Measurements from ENCODE around the gene SORBS2.
"Not testable (repeated sequence)": the region's sequence is repeated elsewhere in the genome, so short reads cannot be mapped to it uniquely, and the experiment has no call there.

The SORBS2 gene

DNA sequence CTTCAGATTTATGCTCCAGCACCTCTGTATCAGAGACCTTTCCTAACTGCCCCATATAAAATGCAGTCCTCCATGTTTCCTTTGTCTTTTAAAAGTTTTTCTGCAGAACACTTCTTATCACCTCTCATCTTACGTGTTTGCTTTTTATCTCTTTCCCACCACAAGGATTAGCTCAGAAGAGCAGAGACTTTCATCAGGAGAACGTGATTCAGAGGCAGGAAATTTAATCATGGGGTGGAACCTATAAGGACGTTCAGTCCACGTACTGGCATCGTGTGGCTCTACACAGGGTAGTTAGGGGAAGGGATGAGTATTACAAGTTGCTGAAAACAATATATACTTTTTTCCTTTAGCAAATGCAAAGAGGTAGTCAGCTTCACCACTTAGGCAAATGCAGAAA lies 98.7 kb downstream of the SORBS2 start:
- no peak for DNase-seq (ENCODE audit: low read depth, low spot score)

DNA sequence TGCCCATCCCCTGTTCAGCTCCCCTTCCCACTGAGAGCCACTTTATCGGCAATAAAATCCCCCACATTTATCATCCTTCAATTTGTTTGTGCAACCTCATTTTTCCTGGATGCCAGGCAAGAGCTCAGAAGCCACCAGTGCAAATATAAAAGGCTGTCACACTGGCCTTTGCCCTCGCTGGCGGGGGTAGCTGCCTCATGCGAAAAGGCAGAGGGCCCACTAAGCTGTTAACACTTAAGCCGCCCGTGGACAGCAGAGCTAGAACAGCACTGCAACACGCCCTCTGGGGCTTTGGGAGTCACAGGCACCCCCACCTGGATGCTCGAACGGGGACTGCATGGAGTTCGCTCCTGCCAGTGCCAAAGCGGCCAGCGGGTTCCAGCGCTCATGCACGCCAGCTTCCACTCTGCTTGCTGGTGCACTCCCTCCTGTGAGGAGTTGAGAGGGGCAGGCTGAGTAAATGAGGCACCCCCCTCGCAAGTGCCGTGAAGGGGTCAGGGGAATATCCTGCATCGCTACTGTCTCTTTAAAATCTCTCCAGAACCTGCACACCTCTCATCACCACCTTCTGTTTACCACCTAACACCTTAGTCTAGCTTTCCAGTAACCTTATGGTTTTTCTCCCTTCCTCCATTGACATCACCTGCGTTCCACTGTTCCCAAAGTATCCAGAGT lies 99.5 kb downstream of the SORBS2 start:
- no peak for DNase-seq (ENCODE audit: low read depth, low spot score)

DNA sequence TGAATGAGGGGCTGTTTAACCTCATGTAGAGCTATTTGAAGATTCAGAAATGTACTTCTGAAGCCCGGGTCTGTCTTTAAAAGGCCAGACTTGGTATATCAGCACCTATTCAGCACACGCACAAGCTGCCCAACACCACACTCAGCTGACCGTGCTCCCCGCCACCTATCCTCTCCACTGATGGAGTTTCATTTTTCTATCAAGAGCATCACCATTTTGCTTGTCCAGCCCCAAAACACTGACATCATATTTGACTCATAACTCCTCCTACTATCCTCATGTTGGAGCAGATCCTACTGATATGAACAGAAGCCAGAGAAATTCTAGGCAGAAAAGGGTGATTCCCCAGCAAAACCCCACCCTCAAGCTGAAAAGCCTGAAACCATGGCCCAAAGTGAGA lies 100.3 kb downstream of the SORBS2 start:
- no peak for DNase-seq (ENCODE audit: low read depth, low spot score)

DNA sequence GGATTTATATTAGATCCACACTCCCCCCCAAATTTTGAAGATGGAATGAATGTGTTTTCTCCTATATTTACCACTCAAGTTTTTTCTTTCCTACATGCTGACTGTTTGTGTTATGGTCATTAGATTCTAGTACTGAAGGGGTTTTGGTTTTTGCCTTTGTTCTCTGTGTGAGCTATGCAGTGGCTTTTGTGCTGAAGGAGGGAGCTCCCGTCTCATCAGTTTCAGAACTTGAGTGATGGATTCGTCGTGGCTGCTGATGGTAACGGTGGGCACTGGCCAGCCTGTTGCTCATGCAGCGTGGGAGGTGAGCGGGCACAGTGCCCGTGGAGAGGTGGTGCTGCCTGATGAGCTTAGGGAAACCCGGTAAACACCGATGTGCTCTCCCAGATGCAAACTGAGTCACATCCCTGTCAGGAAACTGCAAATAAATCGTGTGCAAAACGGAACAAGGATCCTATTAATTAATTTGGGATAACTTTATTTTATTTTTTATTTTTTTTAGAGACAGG lies 101.5 kb downstream of the SORBS2 start:
- no peak for DNase-seq (ENCODE audit: low read depth, low spot score)

DNA sequence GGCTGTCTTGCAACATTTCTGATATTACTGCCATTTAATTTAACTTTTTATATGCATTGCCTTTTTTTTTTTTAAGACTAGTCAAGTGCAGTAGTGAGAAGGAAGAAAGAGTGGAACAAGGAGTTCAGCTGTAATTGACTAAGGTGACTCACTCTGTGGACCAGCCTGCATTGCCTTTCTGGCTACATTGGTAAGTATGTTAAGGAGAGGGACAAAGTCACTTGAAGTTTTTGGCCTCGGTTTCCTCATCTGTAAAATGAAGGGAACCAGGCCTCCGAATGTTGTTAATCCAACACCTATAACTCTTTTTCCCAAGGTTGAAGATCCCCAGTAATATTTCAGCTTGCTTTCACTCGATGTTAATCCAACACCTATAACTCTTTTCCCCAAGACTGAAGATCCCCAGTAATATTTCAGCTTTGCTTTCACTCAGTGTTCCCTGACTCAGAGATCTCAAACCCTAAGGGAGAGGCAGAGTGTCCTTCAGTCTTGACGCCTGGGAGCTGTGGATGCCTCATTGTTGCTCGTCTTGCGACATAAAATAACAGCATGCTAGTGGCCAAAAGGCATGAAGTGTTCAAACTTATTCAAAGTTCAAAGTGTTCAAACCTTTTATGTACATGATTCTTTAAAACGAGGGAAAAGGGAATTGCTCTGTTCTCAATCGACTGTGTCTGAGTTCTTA lies 102.0 kb downstream of the SORBS2 start:
- DNase-seq (ENCODE audit: low read depth, low spot score) = no peak

DNA sequence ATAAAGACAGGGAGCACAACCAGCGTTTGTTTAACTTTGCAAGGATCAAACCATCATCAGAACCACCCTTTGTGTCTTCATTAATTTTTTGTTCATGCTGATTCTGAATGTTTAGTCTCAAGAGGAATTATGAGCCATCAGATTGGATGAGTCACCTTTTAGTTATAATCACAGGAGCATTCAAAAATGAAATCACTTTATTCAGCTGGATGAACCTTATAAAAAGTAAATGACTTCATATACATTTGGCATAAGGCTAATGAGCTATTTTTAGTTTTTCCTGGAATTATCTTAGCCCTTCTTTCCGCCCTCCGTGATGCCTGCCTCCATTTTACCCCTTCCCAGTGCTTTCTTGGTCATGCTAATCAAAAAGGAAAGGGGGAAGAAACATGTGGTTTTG lies 103.6 kb downstream of the SORBS2 start:
- DNase-seq (ENCODE audit: low read depth, low spot score) = no peak

DNA sequence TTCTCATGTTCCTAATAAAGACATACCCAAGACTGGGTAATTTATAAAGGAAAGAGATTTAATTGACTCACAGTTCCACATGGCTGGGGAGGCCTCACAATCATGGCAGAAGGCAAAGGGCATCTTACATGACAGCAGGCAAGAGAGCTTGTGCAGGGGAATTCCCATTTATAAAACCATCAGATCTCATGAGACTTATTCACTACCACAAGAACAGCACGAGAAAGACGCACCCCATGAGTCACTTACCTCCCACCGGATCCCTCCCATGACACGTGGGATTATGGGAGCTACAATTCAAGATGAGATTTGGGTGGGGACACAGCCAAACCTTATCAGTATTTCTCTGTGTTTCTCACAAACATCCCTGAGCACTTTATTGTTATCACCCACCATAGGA lies 104.4 kb downstream of the SORBS2 start:
- DNase-seq (ENCODE audit: low read depth, low spot score) = not testable (repeated sequence)

DNA sequence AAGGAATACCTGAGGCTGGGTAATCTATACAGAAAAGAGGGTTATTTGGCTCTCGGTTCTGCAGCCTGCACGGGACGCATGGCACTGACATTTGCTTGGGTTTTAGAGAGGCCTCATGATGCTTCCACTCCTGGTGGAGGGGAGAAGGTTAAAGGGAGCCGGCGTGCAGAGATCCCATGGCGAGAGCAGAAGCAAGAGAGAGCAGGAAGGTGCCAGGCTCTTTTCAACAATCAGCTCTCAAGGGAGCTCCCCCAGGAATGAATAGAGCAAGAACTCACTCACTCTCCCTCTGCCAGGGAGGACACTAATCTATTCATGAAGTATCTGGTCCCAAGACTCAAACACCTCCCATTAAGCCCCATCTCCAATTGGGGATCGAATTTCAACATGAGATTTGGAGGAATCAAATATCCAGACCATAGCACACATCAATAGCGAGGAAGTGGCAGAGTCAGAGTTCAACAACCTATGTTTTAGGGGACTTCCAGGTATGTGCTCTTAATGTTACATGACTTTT lies 109.8 kb downstream of the SORBS2 start:
- DNase-seq (ENCODE audit: low read depth, low spot score) = no peak

DNA sequence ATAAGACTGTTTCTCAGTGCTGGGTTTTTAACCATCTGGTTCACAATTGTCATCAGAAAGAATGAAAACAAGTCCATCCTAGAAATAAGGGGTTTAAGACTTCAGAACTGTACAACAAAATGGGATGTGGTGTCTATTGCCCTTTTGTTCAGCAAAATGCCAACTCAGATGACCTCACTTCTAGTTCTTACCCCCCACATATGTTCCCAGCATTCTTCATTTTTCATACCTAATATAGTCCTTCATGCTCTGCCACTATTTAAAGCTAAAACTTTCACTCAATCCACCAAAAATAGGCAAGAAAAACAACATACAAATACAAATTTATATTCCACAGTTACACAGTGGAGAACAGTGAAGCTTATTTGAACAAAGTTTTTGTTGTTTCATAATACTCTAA lies 111.4 kb downstream of the SORBS2 start:
- DNase-seq (ENCODE audit: low read depth, low spot score) = no peak

DNA sequence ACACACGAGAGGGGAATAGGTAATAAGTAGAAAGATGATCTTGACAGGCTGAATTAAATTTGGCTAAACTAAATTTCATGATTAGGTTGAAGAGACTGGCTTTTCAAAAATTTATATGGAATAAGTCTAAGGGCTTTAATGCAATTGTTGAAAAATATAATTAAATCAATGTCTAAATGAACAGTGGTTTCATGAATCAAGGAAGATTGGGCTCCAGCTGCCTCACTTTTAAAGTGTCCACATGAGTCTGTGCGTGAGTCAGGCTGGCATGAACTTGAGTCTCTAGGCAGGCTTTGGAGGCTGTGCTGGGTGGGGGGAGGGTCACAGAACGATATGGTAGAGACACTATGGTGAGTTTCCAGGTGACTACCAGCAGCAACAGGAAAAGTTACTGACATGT lies 111.9 kb downstream of the SORBS2 start:
- DNase-seq (ENCODE audit: low read depth, low spot score) = no peak

DNA sequence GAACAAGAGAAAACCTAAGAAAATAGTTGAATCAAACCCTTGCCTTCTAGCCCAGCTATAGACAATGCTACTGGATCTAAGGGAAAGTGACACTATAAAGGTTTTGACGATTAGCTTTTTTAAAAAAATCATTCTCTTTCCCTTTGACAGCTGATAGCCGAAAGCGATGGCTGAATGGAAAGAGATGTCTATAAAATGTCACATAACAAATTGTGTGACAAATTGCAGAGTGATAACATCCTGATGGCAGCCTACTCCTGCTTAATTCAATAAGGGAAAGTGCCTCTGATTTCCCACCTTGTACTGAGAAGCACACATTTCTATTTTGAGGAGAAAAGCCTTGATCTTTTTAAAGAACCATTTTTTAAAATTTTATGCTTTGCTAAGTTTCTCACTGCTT lies 114.5 kb downstream of the SORBS2 start:
- no peak for DNase-seq (ENCODE audit: low read depth, low spot score)

DNA sequence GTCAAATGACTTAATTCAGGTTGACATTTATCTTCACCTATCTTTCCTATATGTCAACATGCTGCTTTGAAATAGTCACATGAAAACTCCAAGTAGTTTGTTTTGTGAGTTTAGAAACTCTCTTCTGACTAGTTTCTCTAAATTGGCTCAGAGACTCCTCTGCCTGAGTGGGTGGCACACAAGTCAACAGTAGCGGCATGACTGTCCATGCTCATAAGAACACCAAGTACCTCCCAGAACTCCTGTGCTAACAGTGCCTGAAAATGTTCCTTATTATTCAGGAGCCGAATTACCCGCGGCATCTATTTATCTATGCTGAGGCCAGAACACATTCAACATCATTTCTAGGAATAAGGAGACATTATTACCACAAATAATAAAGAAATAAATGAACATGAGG lies 116.3 kb downstream of the SORBS2 start:
- no peak for DNase-seq (ENCODE audit: low read depth, low spot score)

DNA sequence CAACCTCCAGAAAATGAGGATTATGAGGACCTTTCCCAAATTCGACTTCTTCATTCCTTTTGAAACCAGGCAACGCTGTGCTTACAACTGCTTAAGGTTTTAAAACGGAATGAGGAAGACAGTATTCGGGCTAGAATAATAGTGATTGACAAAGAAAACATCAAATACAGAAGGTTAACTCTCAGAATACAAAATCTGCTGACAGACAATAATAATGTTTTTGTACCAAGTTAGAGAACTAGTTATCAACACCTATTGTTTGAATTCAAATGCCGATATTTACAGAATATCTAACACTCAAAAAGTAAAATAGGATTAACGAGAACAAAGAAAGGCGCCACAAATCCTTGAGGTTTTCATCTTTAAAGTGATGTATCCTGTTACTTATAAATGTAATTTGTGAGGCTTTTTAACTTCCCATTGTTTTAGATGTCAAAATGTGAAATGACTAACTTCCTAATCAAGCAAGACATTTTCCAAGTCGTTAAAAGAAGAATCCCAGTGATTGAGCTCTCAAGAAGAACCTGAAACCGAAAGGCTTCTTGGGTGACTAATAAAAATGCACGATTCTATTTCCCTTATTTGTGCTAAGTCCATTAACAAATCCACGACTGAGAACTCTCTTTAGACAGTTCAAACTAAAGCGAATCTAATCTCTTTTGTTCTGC lies 118.3 kb downstream of the SORBS2 start:
- DNase-seq (ENCODE audit: low read depth, low spot score) = no peak

DNA sequence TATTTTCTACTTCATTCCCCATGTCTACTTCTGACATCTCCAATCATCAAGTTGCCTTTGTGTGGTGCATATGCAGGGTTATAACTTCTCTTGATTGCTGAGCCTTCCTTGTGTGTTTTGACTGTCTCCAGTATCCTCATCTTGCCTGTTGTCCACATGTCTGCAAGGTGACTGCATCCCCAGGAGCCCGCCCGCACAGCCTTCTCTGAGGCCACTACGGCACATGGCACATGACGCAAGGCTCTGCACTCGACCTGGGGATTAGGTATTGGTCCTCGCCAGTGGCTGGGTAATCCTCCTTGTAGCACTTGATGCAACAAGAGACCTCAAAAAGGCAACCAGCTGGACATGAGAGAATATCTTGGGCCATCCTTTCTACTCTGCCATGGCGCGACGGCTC lies 122.6 kb downstream of the SORBS2 start:
- no peak for DNase-seq (ENCODE audit: low read depth, low spot score)

DNA sequence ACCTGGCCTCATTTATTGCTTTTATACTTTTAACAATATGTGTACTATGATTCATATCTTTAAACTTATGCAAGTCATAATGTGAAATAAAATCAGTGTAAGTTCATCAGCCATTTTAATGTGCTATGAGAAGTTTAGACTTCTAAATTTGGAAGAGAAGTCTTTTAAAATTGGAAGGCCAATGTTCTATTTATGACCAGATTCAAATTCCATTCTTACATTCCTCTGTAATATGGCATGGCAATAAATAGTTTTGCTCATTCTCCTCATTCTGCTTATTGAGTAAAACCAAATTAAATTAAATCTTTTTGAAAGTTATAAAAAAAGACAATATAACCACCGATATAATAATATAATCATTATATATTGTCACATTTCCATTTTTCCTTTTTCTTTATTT lies 126.2 kb downstream of the SORBS2 start:
- no peak for DNase-seq (ENCODE audit: low read depth, low spot score)

DNA sequence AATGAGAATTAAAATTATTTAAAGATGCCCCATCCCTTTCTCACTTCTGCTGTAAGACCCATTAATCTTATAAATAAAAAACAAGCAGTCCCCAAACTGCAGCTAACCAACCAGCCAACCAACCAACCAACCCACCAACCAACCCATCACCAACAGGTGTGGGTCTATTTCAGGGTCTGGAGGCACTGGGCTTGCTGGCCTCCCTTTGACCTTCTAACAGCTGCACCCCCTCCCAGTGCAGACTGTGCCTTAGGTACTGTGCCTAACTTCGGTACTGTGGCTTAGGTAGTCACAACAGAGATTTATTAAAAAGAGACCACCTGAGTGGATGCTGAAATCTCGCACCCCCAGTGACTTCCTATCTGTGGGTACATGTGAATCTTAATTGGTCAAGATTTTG lies 128.1 kb downstream of the SORBS2 start:
- DNase-seq (ENCODE audit: low read depth, low spot score) = no peak

DNA sequence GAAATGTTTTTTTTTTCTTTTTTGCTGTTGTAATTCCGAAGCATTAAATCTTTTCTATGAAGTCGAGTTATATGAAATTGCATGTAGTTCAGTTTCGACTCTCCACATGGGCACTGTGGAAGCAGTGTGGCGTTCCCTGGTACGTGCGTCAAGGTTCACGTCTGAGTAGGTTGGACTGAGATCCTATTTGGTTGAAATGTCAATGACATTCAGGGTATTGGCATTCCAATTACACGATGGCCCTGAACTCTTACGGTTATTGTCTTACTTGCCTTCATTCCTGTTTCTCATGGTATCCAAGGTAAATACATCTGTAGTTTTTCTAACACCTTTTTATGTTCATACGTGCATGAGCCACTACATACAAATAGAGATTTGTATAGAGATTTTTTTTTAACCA lies 128.8 kb downstream of the SORBS2 start:
- no peak for DNase-seq (ENCODE audit: low read depth, low spot score)

DNA sequence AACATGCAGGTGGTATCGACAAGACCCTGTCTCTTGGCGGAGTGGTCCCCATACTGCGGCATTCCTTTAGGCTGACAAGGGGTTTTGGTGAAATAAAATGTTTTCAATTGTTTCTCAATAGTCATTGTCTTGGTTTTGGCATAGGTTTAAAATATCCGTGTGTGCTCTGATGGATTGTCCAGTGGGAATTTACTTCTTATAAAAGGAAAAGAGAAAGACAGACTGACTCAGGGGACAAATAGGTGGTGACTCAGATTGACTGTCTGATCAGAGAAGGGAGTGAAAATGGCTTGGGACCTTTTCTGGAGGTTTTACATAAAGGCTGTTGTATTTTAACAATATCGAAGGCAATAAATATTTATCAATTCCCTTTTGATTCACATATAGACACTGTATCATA lies 129.8 kb downstream of the SORBS2 start:
- DNase-seq (ENCODE audit: low read depth, low spot score) = no peak

DNA sequence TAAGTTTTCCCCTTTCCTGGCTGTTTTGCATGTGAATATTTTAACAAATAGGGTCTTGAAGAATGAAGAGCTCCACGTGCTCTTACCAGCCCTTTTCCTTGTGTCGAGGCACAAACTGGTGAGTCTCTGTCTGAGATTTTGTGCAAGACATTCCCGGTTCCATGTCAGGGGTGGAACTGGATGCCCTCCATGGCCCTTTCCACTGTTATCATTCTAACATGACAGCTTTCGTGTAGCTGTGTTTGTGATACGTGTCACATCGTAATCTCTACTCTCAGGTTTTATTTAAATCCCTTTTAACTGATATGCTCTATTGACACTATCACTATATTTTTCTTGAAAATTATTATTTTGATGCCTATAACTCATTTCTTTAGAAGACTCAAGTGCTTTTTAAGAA lies 130.4 kb downstream of the SORBS2 start:
- no peak for DNase-seq (ENCODE audit: low read depth, low spot score)

DNA sequence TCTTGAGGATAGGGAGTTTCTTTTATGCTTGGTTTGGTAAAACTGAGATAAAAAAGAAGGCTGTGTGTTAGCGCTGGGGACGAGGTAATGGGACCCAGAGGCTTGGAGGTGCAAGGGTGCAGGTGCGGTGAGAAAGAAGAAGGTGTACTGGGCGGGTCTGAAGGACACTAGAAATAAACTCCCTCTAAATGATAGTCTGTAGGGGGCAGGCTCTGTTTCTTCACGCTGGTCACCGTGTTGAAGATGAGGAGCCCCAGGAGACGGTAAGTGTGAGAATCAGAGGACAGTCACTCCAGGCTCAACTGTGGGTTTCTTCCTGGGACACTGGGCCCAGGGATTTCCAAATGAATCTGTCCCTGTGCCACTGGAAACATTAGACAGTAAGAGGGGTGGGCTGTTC lies 131.4 kb downstream of the SORBS2 start:
- no peak for DNase-seq (ENCODE audit: low read depth, low spot score)

DNA sequence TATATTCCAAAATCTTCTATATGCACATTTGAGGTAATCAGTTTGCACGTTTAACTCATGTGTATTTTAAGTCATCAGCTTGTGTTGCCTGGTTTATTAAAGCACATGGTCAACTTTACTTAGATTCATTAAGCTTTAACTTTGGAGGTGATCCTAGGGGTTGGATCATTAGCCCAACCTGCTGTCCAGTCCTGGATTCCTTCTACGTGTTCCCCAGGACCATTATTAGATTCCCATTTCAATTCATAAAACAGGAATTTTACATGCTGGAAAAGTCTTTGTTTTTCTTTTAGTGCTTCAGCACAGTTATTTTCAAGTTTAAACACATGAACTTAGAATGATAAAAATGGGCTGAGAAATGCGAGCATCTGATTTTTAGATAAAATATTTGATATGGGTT lies 132.5 kb downstream of the SORBS2 start:
- no peak for DNase-seq (ENCODE audit: low read depth, low spot score)

DNA sequence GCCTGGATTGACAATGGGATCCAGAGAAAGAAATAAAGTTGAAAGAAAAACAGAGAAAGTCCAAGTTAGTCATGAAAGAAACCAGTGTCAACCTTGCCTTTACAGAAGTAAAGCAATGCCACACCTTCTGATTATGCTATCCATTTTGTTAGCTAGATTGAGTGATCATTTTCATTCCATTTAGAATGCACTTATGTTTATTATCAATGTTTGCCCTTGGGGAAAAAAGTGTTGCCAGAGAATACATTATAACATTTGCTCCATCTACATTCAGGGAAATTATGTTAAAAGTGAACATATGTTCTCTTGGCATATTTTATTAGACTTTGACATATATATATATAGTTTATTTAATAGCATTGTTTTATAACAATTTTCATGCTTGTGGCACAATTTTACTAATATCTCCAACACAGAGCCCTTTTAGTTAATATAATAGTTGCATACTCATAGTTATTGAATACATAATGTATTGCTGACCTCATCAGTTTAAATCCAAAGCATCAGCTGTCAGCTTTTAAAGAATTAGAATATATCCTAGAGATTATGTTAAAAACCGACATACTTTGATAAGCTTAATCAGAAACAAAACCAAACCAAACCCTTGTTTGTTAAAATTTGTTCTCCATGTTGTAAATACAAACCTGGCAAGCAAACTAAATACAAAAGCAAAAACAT lies 134.2 kb downstream of the SORBS2 start:
- DNase-seq (ENCODE audit: low read depth, low spot score) = no peak

Data from activated naive CD8-positive, alpha-beta T cell treated with anti-CD3 and anti-CD28 coated beads, Interleukin-2, amount 50 U/mL, for 16 hours (primary cell).